OCI-LY3 (cell line): ENCODE results near the gene CTU2.

Experiments used
- CTCF ChIP-seq: fragments of 200-600, 300-600 bp; sonication (generic); IDR thresholded peaks from 2 replicates; pipeline ENCODE4 v1.5.1; 2014; ENCODE audit warnings: antibody characterized with exemption, low read length, low read depth
- EZH2phosphoT487 ChIP-seq: fragments of 200-600 bp; shearing (Covaris generic); IDR thresholded peaks from 2 replicates; pipeline ENCODE4 v1.6.1; 2018; ENCODE audit warnings: antibody characterized with exemption, mixed run types, low read depth

GRCh38 chr16:88705801-88706228 is 488 bp upstream of the CTU2 start:
- TF ChIP-seq CTCF (no peak), EZH2phosphoT487 (no peak)
